ENCODE results near the gene NUP210L.

GRCh38 chr1:154091706-154092105 is 63.2 kb downstream of the NUP210L start:
- TF ChIP-seq YY1 (IDR thresholded peaks at IDR 0.05; ENCODE audit: extremely low read depth, insufficient replicate concordance, low read depth, low read length), result no peak
- TF ChIP-seq CTCF (IDR thresholded peaks at IDR 0.05 in 2 of 3, conservative IDR thresholded peaks at IDR 0.05 in 1 of 3; ENCODE audit: borderline replicate concordance in 1 of 3, insufficient read depth in 1 of 3, low read depth in 2 of 3, low read length in 2 of 3), result no peak
- no peak for TF ChIP-seq POLR2A (IDR thresholded peaks at IDR 0.05; ENCODE audit: borderline replicate concordance, extremely low read depth, insufficient read depth, insufficient read length)
- TF ChIP-seq EZH2 (IDR thresholded peaks at IDR 0.05), result no peak
- no peak for TF ChIP-seq SRF (IDR thresholded peaks at IDR 0.05; ENCODE audit: low read depth)
- no peak for TF ChIP-seq POLR2AphosphoS5 (IDR thresholded peaks at IDR 0.05; ENCODE audit: low read depth, low read length)
- TF ChIP-seq FOSL1 (IDR thresholded peaks at IDR 0.05; ENCODE audit: low read depth), result no peak
